ENCODE measurements around the gene HHIPL1.

GRCh38 chr14:99596071-99596627 lies 48.8 kb upstream of the HHIPL1 start:
- TF ChIP-seq POLR2AphosphoS5 (IDR thresholded peaks at IDR 0.05), result peak; percentile 12 to 55
- no peak for TF ChIP-seq CTCF (IDR thresholded peaks at IDR 0.05)
- no peak for TF ChIP-seq EP300 (IDR thresholded peaks at IDR 0.05)
- TF ChIP-seq POLR2A (IDR thresholded peaks at IDR 0.05), result no peak
